Hepatocyte (in vitro differentiated cells): Measurements from ENCODE around the gene ARHGAP30.

ENCODE experiments used
- EZH2 ChIP-seq: fragments of 200-600 bp; sonication (generic); IDR thresholded peaks from 2 replicates; pipeline ENCODE4 v1.6.1; 2016; ENCODE audit warnings: antibody characterized with exemption, mild to moderate bottlenecking, borderline replicate concordance
- TF ChIP-seq, protein P1 (sequence below): fragments of 200-600 bp; sonication (generic); IDR thresholded peaks from 2 replicates; pipeline ENCODE4 v1.5.1; 2016; ENCODE audit warnings: antibody characterized with exemption, mild to moderate bottlenecking; ENCODE audit not compliant: poor library complexity

DNA sequence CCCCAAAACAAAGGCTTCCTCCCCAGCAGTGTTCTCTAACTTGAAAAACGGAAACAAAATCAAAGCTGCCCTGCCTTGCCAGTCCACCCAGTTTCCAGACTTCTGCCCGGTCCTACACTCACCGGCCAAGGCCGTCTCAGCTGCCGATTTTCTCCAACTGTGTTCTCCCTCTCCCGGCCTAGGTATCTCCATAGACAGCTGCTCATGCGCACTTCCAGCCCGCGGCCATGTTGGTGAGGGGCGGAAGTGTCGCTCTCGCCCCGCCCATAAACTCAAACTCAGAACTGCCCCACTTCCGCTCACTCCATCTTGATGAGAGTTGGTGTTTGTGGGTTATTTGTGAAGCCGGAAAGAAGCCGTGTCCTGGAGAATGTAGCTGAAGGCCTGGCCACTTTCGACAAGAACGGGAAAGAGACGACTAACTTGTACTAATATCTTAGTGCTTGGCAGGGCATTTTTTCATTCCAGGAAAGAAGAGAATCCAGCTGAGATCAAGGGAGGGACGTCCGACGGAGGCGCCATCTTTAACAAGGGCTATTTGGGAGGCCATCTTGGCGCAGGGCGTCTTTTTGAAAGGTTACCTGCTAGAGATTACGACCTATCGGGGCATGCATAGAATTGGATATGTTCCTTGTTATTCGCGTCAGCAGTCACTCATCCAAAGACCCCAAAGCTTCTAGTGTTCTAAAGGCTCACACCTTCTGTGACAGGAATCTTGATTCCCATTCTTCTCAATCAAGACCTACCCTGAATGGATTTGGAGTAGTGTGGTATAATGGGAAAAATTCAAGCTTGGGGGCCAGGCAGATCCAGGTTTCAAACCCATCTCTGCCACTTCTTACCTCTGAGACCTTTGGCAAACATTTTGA, 23.7 kb downstream of the ARHGAP30 start, which contains the start of gene USF1:
- TF ChIP-seq, protein P1, sequence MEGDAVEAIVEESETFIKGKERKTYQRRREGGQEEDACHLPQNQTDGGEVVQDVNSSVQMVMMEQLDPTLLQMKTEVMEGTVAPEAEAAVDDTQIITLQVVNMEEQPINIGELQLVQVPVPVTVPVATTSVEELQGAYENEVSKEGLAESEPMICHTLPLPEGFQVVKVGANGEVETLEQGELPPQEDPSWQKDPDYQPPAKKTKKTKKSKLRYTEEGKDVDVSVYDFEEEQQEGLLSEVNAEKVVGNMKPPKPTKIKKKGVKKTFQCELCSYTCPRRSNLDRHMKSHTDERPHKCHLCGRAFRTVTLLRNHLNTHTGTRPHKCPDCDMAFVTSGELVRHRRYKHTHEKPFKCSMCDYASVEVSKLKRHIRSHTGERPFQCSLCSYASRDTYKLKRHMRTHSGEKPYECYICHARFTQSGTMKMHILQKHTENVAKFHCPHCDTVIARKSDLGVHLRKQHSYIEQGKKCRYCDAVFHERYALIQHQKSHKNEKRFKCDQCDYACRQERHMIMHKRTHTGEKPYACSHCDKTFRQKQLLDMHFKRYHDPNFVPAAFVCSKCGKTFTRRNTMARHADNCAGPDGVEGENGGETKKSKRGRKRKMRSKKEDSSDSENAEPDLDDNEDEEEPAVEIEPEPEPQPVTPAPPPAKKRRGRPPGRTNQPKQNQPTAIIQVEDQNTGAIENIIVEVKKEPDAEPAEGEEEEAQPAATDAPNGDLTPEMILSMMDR, result no peak
- no peak for TF ChIP-seq EZH2
